Measurements from ENCODE around the gene LYRM1.
"Not testable (repeated sequence)": the region's sequence is repeated elsewhere in the genome, so short reads cannot be mapped to it uniquely, and the experiment has no call there.

The LYRM1 gene

DNA sequence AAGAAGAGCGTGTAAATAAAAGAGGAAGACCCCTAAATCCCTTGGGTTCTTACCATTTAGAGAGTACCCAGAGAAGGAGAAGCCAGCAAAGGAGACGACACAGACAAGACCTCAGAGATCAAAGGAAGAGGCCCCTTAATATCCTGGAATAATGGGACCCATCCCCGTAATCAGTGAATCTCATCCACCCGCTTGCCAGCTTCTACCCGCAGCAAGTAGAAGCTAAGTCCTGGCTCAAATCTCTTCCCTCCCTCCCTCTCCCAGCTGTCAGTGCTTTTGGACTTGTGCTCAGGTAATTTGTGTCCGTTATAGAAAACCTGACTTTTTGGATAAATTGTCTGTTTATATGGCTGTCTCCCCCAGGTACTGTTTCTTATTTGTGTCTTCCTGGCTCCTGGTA is 1.9 kb downstream of the LYRM1 start:
- no peak for DNase-seq

DNA sequence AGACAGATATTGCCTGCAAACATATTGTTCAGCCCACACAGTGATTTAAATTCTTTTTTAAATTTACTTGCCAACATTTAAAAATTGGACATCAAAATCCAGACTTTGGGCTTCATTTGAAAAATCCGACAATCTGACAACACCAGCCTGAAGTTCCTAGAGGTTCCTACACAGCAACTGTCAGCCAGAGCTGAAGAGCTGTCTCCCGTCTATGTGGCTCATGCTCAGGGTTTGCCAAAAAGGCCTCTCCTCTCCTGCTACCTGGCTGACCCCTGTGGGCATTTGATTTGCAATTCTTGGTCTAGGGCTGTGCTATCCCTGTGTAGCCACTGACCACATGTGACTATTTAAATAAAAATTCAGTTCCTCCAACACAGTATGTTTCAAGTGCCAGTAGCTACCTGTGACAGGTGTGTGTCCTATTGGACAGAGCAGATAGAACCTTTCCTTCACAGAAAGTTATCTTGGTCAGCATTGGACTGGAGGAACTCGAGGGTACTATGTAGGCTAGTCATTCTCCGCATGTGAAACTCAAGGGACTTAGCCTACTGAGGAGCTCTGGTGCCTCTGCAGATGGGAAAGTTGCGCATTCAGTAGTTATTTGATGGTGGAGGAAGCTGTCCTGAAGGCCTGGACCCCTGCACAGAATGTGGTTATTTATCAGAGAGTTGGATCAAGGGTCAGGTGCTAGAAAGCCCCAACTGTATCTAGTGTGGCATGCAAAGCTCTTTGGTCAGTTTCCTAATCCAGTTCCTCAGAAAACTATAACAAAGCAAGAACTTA is 2.7 kb downstream of the LYRM1 start:
- no peak for DNase-seq

DNA sequence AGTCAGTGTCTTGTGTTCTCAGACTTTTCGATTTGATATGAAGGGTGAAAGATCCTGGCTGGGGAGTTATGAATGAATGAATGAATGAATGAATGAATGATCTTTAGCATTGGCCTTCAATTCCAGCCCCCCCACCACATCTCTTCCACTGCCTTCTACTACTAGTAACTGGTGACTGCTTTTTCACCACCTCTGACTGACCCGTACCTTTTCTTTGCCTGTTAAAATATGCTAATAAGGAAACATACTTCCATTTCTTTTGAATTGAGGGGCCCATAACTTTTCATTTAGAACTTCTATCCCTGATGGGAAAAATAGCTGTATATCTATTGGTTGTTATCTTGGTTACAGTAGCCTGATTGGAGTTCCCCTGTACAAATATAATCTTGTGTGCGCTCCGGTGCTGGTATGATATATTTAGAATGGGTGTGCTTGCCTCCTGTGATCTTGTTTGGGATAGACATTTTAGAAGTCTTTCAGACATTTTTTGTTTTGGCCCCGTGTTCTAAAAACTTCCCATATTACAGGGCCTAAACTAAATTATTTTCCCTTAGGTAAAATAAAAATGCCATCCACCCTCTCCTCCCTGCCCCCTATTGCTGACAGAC is 3.4 kb downstream of the LYRM1 start:
- no peak for DNase-seq

DNA sequence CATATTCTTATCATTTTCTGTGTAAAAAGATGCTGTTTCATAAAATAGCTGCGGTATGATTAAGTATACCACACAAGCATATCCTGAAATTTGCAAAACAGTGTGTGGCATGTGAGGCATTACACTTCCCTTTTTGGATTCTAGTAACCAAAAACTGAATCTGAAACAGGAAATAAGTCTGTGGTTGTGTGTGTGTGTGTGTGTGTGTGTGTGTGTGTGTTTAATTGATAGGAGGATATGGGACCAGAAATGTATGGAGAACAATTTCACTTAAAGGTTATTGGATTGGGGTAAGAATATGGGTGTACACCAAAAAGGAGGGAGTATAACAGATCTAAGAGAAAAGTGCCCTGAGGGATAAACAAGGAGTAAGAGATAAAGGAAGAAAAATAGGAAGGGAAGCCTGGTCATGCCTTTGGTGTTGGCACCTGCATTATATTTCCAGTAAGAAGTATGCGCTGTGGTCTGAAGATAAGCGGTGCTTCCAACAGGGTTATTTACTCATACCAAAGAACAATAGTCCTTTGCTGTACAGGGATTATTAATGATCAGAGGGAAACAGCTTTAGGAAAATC is 4.0 kb downstream of the LYRM1 start:
- no peak for DNase-seq

DNA sequence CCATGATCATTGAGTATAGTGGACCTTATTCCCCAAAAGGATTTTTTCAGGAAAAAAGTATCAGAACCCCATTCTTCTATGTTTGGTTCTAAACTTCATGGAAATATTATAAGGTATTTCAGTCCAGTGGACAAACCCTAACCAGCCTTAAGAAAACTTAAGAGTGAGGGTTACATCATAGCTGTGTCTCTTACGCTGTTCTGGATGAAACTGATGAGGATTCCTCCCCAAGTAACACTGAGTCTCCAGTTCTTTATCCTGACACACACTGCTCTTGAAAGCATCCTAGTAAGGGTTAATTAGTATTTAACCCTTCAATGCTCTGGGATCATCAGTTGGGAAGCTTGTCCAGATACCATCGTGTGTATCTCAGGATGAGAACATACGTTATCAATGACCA is 5.0 kb downstream of the LYRM1 start:
- no peak for DNase-seq

DNA sequence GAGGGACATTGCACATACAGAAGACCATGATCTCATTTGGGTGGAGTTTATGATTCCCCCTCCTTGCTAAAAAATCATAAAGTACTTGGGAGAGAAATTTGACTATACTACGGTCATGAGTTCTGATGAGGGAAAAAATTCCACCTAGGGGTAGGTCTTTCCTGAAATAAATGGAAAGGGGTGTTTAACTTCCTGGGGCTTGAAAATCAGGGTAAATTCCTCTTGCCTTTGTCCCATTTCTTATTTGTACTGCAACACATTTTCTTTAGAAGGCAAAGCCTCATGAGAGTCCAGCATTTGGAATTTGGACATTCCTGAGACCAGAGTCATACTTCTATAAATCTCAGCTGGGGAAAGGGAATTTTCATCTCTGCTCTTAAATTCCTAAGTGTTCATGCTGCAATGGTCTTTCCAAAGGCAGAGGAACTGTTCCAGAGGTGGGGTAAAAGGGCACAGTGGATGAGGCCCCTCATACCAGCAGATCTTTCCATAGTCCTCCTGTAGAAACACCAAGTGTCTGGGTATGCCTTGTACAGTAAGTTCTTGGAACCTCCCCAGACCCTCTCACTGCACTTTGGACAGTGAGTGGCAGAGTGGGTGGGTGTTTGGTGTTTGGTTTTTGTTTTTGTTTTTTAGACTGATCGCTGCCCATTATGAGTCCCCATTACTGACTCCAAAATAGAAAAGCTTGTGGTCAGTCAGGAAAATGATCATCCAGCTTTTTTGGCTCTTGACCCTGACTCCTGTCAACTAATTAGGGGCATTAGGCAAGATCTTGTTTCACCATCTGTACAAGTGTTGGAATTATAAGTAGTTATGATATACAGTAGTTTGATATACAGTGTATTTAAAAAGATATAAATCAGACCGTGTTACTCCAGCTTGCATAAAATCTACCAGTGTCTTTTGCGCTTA is 6.0 kb downstream of the LYRM1 start:
- DNase-seq = no peak

DNA sequence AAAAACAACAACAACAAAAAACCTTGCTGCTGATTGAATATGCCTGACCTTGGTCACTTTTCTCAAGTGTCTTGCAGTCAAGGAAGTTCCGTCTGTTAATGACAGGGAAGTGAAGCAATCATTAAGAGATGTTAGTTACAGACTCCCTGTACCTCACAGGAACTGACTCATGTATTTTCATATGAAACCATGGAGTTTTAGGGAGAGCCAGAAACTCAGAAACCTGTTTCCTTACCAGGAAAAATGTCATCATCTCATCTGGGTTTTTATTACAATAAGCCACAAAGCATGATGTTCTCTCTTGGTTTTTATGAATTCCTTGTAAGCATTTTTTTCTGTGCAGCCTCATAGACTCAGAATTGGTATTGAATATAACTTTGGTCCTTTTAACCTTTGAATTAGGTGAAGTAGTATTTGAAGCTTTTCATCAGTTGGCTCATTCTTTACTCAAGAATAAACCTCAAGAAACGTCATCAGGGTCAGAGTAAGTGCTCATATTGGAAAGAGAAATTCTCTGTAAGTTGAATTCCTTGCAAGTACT is 10.3 kb downstream of the LYRM1 start:
- DNase-seq = no peak

DNA sequence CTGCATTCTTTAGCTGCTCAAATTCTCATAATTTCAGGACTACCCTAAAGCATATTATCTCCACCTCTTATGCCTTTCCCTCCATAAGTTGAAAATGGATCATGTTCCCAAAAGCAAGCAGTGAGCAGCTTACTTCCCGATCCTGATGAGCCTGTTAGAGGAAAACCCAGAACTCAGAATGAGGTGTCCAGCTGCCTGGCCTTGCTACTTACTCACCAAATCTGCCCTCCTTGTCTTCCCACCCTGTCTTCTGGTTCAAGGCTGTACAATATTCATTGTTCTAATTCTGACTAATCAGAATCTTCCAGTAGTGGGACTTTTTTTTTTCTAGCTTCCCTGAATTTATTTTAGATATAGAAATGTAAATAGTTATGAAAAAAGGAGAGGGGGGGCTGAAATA is 10.8 kb downstream of the LYRM1 start:
- no peak for DNase-seq

DNA sequence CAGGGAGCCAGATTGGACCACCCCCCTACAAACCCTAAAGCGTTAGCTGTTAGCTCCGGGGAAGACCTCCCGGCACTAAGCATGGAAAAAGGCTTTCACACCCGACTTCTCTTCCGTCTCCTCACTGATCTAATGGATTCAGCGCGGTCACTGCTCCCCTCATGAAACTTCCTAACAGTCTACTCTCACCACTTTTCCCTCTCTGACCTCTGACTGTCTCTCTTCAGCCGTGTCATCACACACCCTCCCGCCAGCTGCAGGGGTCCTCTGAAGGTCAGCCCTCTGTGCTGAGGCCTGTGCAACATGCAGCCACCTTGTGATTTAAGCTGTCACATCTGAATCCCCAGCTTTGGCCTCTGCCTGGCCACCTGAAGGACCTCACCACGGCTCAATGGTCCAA is 15.7 kb downstream of the LYRM1 start:
- DNase-seq = no peak

DNA sequence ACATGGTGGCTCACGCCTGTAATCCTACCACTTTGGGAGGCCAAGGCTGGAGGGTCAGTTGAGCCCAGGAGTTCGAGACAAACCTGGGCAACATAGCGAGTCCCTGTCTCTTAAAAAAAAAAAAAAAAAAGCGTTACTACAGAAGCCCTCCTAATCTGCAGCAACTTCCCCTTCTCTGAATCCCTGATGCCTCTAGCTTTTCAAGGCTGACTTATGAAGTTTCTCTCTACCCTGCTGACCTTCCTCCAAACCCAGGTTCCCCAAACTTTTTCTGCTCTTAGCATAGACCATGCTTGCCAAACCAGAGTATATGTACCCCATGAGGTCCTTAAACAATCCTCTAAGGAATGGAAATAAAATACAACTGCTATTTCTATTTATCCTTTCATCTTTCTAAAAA is 16.4 kb downstream of the LYRM1 start:
- DNase-seq = no peak

DNA sequence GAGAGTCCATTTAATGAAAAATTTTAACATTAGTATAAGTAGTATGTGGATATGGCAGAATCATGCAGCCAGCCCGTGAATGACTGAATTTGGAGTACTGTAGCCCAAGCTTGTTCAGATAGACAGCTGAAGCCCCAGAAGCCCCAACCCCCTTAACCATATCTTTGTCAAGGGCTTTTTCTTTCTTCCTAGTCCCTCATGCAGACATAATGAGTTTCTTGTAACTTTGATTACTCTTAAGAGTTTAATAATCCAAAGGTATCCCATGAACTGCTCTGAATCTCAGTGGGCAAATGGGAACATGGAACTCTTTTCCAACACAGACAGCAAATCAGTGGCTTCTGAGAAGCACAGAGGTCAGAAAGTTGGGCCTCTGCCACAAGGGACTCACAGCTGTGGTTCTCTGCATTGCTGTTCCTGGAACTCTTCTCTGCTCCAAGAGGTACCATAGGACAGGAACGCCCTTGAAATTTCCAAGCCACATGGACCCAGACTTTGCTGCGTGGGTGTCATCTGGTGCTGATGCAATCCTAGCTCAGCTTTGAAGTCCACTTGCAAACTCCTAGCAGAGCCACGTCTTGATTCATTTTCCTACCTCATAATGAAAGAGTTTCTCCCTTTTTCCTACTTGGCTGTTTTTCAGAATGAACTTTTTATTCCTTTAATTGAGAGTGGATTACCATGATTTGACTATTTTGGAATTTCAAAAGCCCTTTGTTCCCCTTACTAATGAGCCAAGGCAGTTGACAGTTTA is 18.1 kb downstream of the LYRM1 start:
- no peak for DNase-seq

DNA sequence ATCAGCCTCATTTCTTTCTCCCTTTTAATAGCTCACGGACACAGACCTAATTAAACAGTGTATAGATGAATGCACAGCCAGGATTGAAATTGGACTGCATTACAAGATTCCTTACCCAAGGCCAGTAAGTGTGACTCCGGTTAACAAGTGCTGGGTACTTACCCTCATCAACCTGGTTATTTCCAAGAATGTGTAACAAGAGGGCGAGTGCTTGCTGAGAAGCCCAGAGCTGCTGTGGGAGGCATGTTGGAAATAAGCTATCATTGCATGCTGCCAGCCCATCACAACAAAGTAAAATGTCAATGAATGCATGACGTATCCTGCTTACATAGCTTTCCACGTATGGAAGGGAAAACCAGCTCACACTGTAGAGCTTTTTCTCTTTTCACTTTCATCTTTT is 19.5 kb downstream of the LYRM1 start:
- DNase-seq = no peak

DNA sequence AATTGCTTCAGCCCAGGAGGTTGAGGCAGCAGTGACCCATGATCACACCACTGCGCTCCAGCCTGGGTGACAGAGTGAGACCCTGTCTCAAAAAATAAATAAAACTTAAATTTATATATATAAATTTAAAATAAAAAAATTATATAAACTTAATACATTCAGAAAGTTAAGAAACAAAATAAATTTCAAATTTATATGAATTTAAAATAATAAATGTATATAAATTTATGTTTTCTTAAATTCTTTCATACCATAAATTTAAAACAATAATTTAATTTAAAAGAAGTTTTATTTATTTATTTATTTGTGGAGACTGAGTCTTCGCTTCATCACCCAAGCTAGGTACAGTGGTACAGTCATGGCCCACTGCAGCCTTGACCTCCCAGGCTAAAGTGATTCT is 20.2 kb downstream of the LYRM1 start:
- DNase-seq = no peak

DNA sequence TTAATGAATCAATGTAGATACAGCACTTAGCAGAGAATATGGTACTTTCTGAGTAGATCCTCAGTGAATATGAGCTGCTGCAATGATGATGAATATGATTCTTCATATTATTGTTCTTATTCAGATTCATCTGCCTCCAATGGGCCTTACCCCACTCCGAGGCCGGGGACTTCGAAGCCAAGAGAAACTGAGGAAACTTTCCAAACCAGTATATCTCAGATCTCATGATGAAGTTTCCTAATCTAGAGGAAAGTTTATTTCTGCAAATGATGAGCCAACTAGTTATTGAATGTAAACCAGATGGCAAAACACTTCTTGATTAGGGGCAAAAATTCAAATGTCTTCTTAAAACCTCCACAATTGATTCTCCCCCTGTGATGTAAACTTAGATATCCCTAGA is 23.3 kb downstream of the LYRM1 start:
- no peak for DNase-seq

DNA sequence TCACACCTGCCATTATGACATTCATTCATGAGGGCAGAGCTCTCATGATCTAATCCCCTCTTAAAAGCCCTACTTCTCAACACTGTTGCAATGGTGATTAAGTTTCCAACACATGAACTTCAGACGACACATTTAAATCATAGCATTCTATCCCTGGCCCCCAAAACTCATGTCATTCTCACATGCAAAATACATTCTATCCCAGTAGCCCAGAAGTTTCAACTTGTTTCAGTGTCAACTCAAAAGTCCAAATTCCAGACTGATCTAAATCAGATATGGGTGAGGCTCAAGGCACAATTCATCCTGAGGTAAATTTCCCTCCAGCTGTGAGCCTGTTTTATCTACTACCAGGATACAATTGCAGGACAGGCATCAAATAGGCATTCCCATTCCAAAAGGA is 25.2 kb downstream of the LYRM1 start:
- no peak for DNase-seq

DNA sequence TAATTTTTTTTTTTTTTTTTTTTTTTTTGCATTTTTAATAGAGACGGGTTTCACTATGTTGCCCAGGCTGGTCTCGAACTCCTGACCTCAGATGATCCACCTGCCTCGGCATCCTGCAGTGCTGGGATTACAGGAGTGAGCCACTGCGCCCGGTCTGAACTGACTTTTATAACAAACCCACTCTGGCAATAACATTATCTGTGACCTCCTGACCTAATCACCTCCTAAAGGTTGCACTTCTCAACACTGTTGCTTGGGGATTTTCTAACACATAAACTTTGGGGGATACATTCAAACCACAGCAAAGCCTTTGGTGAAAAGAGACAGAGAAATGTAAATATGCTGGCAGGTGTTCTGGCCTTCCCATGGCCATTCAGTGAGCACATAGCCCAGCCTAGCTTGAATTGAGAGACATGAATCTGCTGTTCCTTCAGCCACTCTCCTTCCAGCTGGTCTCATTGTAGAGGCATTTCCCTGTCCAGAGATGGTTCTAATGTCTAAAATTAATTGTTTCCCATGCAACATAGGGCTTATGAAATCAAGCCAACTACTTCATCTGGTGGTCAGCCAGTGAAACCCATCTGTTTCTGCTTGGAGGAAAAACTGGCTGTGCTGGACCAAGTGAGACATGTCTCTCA is 28.3 kb downstream of the LYRM1 start:
- no peak for DNase-seq

DNA sequence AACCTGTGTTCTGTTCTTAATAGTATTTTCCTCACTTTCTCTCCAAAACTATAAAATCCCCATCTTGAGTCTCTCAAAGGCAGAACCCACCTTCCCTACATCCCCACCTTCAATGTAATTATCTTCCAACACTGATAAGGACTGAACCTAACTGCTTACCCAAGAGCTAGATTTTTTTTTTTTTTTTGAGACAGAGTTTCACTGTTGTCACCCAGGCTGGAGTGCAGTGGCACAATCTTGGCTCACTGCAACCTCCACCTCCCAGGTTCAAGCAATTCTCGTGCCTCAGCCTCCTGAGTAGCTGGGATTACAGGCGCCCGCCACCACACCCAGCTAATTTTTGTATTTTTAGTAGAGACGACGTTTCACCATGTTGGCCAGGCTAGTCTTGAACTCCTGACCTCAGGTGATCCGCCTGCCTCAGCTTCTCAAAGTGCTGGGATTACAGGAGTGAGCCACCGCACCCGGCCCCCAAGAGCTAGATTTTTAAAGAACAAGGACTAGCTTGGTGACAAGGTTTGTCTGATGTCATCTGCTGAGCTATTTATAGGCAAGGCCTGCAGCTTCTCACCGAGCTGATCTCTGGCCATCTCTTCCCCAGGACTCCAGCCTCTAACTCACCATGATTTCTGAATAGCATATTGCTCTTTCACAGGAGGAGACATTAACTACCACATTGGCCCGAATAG is 29.2 kb downstream of the LYRM1 start:
- DNase-seq = not testable (repeated sequence)

DNA sequence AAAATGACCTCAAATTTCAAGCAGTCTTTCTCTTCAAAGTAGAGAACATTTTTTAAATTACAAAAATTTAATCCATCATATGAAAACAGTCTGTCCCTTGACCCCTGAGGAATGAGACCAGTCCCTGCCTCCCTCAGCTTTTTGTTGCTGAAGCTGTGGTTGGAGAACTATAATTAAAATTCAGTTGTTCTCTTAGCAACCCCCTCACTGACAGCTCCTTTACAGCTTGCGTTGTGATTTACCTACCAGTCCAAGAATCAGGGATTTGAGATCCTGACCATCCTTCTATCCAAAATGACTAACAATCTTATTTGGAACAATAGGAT is 29.8 kb downstream of the LYRM1 start:
- DNase-seq = no peak

DNA sequence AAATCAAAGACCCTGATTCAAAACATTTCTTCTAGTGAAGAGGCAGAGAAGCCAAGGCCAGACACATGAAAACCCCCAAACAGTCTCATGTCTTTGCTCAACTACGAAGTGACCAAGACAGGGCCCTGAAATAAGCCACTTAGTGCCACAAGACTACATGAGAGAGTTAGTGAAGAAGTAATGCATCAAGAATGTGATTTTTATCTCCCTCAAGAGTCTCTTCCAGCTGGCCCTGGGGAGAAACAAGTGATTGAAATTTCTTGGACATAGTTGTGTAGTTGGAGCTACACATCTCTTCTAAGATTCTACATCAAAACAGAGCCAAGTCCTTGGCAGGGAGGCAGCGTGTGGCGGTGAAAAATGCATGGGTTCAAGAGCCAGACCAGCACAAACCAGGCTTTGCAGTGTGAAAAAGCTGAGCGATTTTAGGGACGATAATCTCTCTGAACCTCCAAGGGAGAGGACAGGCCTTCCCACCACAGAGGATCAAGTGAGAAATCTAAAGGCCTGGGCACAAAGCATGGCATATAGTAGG is 30.6 kb downstream of the LYRM1 start:
- DNase-seq = no peak

DNA sequence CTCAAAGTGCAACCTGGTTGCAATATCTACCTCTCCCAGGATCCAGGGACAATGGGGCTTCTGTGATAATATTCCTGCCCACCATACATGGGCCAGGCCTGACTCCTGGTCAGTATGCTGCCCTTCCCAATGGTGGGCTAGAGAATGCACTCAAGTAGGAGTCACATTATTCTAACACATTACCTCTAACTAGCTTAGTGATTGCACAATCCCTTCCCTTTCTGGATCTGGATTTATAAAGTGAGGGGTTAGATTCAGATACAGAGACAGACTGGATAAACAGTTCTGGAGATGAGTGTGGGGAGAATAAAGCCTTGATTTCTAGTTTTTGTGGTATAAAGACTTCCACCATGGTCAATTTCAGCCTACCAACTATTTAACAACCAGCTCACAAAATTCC is 33.0 kb downstream of the LYRM1 start:
- DNase-seq = no peak

DNA sequence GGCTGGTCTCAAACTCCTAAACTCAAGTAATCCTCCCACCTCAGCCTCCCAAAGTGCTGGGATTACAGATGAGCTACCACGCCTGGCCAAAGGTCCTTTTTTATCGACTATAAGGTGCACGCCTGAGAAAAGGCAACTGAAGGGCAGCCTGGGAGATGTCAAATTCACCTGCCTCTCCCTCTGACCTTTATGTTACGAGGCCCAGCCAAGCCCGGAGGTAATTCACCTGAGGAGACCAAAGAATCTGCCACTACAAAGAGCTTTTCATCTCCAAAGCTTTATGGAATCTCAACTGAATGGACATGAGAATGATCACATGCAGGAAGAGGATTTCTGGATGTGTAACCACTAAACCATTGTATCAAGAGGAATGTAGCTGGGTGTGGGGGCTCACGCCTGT is 37.2 kb downstream of the LYRM1 start:
- DNase-seq = no peak
